Panc1 (cell line): Measurements from ENCODE around the gene PLCL1.

Experiments
- POLR2AphosphoS5 ChIP-seq: IDR thresholded peaks from 2 replicates; pipeline ENCODE4 v1.6.1; 2012; ENCODE audit warnings: mild to moderate bottlenecking, low read depth, low read length, moderate library complexity
- SIN3A ChIP-seq: IDR thresholded peaks from 2 replicates; pipeline ENCODE4 v1.6.1; 2012; ENCODE audit warnings: low read depth, mild to moderate bottlenecking, low read length, moderate library complexity, borderline replicate concordance; ENCODE audit not compliant: insufficient read depth
- TCF7L2 ChIP-seq: IDR thresholded peaks from 2 replicates; pipeline ENCODE4 v1.6.1; 2011; ENCODE audit warnings: mild to moderate bottlenecking, low read depth, low read length, inconsistent platforms
- TF ChIP-seq, protein P1 (sequence below): fragments of 450-650 bp; IDR thresholded peaks from 2 replicates; pipeline ENCODE4 v1.5.1; 2017; ENCODE audit warnings: mild to moderate bottlenecking
- TF ChIP-seq, protein P2 (sequence below), 2 experiments: IDR thresholded peaks; 2 replicates each; pipeline ENCODE4 v1.6.1; 2011 to 2012; ENCODE audit warnings: low read depth in 2 of 2, control low read depth in 1 of 2, low read length in 1 of 2, mild to moderate bottlenecking in 1 of 2, moderate library complexity in 1 of 2; ENCODE audit not compliant: insufficient read depth in 1 of 2

GRCh38 chr2:198054299-198054698, 249.9 kb downstream of the PLCL1 start:
- TF ChIP-seq, protein P1, sequence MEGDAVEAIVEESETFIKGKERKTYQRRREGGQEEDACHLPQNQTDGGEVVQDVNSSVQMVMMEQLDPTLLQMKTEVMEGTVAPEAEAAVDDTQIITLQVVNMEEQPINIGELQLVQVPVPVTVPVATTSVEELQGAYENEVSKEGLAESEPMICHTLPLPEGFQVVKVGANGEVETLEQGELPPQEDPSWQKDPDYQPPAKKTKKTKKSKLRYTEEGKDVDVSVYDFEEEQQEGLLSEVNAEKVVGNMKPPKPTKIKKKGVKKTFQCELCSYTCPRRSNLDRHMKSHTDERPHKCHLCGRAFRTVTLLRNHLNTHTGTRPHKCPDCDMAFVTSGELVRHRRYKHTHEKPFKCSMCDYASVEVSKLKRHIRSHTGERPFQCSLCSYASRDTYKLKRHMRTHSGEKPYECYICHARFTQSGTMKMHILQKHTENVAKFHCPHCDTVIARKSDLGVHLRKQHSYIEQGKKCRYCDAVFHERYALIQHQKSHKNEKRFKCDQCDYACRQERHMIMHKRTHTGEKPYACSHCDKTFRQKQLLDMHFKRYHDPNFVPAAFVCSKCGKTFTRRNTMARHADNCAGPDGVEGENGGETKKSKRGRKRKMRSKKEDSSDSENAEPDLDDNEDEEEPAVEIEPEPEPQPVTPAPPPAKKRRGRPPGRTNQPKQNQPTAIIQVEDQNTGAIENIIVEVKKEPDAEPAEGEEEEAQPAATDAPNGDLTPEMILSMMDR, result peak; percentile 53
- no peak for TF ChIP-seq TCF7L2
- TF ChIP-seq SIN3A, result no peak
- TF ChIP-seq POLR2AphosphoS5, result no peak
- TF ChIP-seq, protein P2, sequence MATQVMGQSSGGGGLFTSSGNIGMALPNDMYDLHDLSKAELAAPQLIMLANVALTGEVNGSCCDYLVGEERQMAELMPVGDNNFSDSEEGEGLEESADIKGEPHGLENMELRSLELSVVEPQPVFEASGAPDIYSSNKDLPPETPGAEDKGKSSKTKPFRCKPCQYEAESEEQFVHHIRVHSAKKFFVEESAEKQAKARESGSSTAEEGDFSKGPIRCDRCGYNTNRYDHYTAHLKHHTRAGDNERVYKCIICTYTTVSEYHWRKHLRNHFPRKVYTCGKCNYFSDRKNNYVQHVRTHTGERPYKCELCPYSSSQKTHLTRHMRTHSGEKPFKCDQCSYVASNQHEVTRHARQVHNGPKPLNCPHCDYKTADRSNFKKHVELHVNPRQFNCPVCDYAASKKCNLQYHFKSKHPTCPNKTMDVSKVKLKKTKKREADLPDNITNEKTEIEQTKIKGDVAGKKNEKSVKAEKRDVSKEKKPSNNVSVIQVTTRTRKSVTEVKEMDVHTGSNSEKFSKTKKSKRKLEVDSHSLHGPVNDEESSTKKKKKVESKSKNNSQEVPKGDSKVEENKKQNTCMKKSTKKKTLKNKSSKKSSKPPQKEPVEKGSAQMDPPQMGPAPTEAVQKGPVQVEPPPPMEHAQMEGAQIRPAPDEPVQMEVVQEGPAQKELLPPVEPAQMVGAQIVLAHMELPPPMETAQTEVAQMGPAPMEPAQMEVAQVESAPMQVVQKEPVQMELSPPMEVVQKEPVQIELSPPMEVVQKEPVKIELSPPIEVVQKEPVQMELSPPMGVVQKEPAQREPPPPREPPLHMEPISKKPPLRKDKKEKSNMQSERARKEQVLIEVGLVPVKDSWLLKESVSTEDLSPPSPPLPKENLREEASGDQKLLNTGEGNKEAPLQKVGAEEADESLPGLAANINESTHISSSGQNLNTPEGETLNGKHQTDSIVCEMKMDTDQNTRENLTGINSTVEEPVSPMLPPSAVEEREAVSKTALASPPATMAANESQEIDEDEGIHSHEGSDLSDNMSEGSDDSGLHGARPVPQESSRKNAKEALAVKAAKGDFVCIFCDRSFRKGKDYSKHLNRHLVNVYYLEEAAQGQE (IDR thresholded peaks at IDR 0.05; ENCODE audit: insufficient read depth in 1 of 2, low read depth in 2 of 2, low read length in 1 of 2), result no peak
